GM19395 (cell line): Measurements from ENCODE around the gene NEDD4.
A peak's percentile ranks its signal among the peaks of the same experiment; 100 is the strongest.
"Not testable (repeated sequence)": the region's sequence is repeated elsewhere in the genome, so short reads cannot be mapped to it uniquely, and the experiment has no call there.

ENCODE experiments used
- ATAC-seq: cut with Tn5 transposase; IDR thresholded peaks from one replicate; pipeline ENCODE4 v1.9.1; 2021; ENCODE audit warnings: mild to moderate bottlenecking, moderate library complexity; ENCODE audit not compliant: unreplicated experiment

NEDD4 gene

DNA sequence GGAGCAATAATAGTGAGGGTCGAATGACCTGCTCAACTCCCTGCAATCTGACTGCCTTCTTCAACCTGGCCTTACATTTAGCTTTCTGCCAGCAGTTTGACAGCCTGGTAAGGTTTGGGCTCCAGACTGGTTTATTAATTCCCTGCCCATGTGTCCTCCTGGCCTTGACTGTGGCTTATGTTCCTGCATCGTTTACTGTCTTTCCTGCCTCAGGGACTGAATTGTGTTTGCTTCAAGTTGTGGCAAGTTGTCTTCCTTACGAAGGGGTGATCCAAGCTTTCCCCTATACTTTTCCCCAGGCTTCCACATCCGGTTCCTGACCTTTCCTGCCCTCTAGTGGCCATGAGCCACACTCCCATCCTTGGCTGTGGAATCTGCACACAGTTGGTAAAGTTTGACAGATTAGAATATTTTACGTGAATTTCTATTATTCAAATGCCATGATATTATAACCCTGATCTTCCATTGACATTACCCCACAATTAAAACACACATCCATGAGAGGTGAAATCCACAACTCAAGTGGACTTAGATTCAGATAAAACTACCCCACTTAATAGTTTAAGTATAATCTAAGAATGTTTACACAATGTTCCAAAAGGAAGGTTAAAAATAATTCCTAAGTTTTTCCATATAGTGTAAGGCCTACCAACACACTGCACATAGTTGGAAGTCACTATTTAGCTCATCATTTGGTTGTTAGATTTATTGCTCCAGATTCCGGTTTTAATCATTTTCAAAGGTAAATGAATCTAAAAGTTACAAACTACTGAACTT is 95.7 kb downstream of the NEDD4 start:
- peak; percentile 69 for ATAC-seq

DNA sequence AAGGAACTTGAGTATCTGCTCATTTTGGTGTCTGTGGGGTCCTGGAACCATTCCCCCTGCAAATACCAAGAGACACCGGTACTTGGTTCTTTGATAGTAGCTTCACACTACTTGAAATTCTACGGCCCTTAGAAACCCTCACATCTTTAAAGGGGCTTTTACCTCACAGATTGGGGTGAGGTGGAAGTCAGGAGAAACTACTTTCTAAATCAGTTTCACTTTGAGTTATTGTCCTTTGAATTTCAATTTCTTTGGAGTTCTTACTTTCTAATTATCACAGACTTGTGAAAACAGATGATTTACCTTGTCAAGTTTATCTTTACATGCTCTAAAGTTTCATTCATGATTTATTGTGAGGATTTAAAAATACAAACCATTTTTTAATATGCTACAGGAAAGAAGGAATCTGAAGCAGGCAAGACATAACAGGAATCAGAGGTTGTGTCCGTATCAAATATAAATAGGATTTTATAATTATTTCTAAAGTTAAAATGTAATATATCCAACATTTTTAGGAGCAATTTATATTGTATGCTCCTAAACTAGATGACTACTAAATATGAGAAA is 98.9 kb downstream of the NEDD4 start:
- ATAC-seq: no peak

DNA sequence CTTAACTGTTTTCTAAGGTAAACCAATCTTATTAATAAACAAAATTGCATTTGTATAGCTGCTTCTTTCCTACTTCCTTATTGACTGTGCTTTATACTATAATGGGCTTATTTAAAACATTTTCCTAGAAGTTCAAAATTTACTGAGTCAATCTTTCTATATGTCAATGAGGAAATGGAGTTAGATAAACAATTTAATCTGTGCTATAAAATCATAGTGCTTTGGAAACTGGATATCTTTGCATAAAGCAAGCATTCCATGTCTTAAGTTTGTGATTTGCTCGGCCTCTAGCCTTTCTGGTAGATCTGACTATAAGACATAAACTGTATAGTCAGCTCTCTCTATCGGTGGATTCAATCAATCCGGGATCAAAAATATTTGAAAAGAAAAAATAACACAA is 99.6 kb downstream of the NEDD4 start:
- no peak for ATAC-seq

DNA sequence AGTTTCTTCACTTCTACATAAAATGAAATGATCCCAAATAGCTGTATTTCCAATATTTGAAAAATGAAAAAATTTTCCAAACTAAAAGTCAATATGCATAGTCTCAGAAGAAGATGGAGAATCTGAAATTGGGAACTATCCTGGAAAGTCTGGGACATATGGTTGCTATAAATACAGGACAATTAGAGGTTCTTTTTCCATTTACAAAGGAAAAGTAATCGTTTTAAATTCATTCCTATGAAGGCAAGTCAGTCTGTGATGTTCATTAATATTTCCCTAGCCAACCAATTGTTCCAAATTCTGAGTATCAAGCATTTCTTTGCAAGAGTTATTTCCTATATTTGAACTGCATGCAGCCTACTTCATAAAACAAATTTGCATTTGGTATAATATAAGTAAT is 102.2 kb downstream of the NEDD4 start:
- ATAC-seq: no peak

DNA sequence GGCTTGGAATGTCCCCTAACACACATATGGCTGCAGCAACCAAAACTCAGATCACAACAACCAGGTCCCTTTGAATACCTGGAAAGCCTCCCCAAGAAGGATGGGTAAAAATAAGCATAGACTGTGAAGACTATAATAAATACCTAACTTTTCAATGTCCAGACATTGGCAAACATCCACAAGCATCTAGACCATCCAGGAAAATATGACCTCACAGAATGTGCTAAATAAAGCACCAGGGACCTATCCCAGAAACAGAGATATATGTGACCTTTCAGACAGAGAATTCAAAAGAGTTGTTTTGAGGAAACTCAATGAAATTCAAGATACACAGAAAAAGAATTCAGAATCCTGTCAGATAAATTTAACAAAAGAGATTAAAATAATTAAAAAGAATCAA is 109.2 kb downstream of the NEDD4 start:
- no peak for ATAC-seq

DNA sequence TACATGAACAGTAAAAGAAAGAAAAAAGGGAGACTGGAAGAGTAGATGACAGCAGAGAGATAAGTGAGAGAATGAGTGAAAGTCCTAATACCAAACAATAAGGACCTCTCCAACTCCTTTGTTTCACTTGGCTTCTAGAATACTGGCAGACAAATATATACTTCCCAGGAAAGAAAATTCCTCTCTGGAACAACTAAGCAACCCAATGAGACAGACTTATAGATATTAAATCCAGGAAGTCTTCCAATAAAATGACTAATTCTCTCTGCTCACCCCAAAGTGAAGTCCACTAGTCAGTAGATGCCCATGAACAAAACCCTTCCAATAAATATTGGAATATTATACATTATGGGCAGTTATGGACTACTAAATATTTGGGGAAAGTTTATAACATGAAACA is 114.2 kb downstream of the NEDD4 start:
- no peak for ATAC-seq

DNA sequence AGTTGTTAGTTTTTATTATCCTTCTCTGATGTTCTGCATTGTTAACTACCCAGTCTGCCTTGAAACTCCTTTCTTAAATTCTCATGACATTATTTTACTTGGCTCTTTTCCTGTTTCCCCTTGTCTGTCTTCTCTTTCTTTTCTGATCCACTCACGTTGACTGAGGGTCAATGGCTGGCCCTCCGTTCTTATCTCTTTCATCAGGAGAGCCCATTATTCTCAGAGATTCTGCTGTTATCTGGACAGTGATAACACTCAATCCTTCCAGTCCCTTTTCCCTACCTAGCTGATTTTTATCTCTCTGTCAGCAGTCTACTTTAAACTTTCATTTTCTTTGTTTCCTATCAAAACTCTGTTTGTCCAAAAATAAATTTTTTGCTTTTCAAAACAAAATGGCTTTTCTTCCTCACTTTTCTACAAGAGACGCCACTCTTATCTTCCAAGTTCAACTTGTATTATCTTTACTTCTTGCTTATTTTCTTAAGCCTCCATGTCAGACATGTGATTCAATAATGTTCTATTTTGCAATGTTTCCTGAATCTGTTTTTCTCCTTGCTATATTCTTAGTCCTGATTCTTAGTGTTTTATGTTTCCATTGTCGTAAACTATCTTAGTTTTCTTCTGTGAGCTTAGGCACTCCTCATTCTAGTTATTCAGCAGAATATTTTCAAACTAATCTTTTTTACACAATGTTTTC is 120.2 kb downstream of the NEDD4 start:
- ATAC-seq: no peak

DNA sequence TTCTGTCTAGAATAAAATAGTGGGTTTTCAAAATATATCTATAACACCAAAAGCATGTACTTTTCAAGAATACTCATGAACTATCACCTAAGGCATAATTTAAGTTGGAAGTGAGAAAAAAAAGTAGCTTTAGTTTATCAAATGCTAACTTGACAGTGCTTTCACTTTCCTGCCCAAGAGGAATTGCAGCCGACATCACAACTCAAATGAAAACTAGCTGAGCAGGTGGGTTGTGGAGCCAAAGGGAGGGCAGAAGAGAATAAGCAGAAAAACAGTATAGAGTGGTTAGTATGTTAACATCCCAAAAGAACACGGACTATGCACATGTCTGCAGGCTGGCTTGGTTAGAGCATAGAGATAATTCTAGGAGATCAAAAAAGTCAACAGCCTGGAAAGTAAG is 120.9 kb downstream of the NEDD4 start:
- ATAC-seq: no peak

DNA sequence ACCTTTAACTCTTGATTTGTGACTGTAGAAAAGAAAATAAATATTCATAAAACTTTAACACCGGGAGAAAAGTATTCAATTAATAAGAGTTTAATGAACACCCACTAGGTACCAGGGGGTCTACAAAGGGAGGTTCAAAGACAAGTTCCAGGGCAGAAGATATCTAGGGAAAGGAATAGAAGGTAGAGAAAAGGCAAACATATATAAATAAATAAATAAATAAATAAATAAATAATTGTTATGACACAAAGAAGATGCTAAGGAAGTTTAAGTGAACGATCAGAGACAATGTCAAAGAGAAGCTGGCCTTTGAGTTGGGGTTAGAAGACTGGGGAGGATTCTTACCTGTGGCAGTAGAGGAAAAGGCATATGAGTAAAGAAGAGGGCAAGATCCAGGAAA is 123.8 kb downstream of the NEDD4 start:
- no peak for ATAC-seq

DNA sequence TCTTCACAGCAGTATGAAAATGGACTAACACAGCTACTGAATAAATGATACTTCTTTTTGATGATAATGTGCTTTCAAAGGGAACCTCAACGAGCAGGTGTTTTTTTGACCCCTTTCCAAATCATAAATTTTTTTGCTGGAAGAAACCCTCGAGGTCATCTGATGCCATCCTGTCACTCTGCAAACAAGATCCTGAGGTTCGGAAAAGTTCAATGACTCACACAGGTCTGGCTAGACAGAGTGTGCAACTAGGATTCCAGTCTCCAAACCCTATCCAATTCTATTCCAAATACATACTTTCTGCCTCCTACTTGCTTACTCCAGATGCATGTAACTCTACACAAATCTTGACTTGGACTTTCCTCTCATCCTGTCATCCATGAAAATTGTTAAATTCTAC is 124.7 kb downstream of the NEDD4 start:
- ATAC-seq: no peak

DNA sequence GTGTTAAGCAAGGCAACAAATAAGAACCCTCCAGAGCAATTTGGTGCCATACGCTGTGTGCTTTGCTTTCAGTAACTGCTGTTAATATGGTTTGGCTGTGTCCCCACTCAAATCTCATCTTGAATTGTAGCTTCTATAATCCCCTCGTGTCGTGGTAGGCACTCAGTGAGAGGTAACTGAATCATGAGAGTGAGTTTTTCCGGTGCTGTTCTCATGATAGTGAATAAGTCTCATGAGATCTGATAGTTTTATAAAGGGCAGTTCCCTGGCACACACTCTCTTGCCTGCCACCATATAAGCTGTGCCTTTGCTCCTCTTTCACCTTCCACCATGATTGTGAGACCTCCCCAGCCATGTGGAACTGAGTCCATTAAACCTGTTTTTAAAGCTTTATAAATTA is 125.1 kb downstream of the NEDD4 start:
- ATAC-seq: not testable (repeated sequence)

DNA sequence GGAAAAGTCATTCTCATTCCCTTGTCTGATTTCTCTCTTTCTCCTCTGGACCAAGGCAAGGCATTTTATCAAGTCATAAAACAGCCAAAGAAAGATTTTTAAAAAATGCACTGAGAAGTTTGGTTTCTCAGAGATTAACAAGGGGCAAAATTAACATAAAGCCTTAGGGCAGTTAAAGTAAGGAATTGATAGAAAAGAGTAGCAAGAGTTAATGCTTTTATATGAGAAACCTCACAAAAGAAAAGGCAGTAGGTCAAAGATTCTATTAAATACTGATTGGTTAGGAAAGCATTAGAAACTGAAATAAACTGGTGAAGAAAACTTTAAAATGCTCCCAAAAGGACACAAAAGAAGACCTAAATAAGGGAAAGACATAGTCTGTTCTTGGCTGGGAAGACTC is 129.5 kb downstream of the NEDD4 start:
- ATAC-seq: no peak

DNA sequence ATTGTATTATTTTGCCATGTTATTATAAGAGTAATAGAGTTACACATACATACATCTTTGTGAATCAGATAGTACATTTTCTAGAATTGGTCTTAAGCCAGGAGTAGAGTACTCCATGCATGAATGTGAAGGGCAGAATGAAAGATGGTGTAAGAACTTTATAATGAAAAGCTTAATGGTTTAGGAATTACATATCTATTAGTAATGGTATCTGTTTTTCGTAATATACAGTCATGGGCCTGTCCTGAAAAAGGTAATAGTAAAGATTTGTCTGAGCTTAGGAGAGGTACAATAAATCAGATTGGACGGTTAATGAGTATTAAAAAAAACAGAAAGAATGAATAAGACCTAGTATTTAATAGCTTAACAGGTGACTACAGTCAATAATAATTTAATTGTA is 132.3 kb downstream of the NEDD4 start:
- no peak for ATAC-seq

DNA sequence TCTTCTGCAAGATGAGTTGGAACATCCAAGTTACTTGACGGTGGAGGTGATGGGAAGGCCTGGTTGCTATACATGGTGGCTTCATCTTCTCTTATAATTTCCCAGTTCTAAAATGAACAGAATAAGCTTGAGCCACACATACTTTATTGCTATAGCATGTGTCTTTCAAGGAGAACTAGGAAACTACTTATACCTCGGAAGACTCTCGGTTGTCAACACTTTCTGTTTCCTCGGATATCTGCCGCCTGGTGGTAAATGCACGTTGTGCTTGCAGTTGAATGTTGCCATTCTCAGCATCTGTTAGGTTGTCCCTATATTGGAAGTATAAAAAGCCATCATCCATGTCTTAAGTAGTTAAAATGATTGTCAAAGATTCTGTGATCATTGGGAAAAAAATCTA is 132.9 kb downstream of the NEDD4 start:
- no peak for ATAC-seq

DNA sequence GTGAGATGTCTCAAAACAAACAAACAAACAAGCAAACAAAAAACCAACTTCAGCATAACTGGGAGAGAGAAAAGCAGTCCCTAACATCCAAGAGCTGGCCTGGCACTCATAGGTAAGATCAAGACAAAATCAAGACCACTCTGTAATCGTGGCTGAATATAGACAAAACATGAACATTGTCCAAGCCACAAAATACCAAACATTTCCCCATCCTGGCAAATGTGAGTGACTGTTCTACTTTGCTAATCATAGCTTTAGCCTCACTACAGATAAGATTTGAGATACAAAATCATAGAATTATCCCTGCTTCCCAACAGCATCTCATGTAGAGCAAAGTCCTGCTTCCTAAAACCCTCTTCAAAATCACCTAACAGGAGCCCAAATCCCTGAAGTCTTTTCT is 133.7 kb downstream of the NEDD4 start:
- no peak for ATAC-seq

DNA sequence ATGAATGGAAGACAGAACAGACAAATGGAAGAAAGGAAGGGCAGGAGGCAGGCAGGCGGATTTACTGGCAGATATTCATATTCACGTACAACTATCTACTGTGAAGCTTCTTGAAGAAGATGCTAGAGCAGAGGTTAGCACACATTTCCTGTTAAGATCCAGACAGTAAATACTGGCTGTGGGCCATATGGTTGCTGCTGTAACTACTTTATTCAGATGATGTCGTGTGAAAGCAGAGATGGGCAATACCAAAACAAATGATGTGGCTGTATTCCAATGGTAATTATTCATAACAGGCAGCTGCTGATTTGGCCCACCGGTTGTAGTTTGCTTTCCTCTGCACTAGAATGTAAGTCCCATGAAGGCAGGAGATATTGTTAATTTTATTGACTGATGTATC is 134.8 kb downstream of the NEDD4 start:
- ATAC-seq: no peak

DNA sequence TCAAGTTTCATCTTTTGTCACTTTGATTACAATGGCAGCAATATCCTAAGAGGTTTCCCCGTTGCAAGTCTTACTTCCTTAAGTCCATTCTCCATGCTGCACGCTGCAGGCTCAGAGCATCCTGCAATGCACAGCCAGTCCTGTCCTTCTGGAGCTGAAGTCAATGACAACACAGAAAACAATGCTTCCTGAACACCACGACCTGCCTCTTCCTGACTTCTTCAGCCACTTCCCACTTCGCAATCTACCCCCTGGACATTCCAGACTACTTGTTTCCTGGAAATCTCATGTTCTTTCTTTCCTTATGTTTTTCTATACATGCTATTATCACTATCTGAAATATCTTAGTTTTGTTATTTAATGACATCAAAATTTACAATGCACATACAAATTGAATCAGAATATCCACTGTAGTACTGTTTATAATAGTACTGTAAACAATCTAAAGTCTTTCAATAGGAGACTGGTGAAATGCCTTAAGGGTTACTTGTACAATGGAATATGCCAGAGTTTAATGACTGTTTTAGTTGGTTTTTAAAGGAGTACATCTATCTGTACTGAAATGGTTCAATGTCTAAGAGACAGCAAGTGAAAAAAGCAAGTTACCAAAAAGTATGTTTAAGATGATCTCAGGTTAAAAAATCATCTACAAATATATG is 136.8 kb downstream of the NEDD4 start:
- no peak for ATAC-seq

DNA sequence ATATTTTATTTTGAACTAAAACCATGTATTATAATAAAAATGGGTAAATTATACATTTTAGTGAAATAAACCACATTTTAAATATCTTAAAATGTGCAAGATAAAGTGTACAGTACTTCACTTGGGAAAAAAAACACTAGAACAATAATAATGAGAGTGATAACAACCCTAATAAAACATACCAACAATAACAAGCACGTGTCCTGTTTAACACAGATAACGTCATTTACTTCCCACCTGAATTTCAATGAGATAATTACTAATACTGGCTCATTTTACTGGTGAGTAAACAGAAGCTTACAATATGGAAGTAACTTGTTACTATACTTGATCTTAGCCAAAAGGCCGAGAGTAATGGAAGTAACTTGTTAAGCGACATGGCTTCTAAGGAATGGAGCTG is 140.3 kb downstream of the NEDD4 start:
- no peak for ATAC-seq

DNA sequence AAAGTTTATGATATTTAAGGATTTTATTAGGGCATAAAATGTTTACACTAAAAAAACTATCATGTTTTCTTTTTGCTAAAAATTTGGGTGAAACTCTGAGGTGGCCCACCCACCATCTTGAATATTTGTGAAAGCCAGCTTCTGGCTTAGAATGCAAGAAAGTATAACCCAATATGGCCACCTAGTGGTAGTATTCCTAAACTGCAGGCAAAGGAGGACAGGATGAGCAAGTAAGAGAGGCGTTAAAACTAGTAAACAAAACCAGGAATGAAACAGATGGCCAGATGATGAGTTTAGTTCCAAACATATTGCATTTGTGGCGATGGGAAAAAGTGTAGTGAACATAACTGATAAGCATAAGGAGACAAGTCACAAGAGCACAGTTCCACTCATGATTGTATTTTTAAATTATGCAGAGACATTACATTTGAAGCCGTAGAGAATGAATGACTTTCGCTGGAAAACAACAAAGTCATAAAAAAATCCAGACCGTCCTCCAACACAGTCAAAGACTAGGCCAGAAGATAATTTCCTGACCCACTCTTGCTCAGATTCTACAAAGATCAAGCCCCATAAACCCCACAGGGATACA is 147.2 kb downstream of the NEDD4 start:
- ATAC-seq: peak; percentile 73

DNA sequence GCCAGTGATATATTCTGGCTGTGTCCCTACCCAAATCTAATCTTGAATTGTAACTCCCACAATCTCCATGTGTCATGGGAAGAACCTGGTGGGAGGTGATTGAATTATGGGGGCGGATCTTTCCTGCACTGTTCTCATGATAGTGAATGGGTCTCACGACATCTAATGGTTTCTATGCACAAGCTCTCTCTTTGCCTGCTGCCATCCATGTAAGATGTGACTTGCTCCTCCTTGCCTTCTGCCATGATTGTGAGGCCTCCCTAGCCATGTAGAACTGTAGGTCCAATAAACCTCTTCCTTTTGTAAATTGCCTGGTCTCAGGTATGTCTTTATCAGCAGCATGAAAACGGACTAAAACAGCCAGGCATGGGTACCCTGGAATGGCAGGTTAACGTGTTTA is 150.5 kb downstream of the NEDD4 start:
- ATAC-seq: not testable (repeated sequence)

DNA sequence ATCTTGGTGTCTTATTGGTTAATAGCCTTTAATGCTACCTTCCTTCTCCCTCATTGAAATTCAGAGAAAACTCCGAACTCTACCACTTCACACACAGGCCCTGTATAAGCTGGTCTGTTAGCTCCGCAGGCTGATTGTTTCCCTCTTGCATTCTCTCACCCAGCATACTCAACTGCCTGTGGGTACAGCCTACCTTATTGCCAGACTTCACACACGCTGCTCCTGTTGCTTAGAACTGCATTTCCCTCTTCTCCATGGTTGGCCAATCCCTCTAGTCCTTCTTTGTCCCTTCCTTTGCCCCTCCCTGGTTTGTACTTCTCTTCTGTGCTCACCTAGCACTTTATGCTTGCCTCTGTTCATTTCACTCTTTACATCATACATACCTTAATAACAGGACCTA is 157.5 kb downstream of the NEDD4 start:
- ATAC-seq: no peak
